HEK293 (cell line): ENCODE data around the gene CCDC175.

ENCODE experiments used
- CTCF ChIA-PET: fragments of 350-600 bp; formaldehyde crosslinking; extraction: SDS; loops from one replicate; lab custom pipeline; 2021; ENCODE audit warnings: antibody characterized with exemption; lab: Yijun Ruan, JAX
- POLR2A ChIA-PET: fragments of 300-600 bp; formaldehyde crosslinking; extraction: SDS; loops from one replicate; lab custom pipeline; 2020; ENCODE audit warnings: antibody characterized with exemption, inconsistent platforms; lab: Yijun Ruan, JAX
- H3K27ac ChIP-seq: fragments of 200-500 bp; sonication (Bioruptor generic); 2 replicates; pipeline ENCODE4 v1.5.1; 2014; ENCODE audit warnings: low read depth, low read length, control low read depth, inconsistent platforms; ENCODE audit errors: extremely low read depth
- H3K36me3 ChIP-seq, 2 experiments: fragments of 200-500 bp in 1 of 2; sonication (Bioruptor generic) in 1 of 2; 1 replicate in 1 of 2; 2 replicates in 1 of 2; pipeline ENCODE4 v1.5.1; 2014 to 2017; ENCODE audit warnings: inconsistent platforms in 2 of 2, low read length in 2 of 2; ENCODE audit not compliant: control insufficient read depth in 2 of 2, insufficient read depth in 1 of 2
- H3K4me1 ChIP-seq: fragments of 200-500 bp; sonication (Bioruptor generic); 2 replicates; pipeline ENCODE4 v1.5.1; 2014; ENCODE audit warnings: mild to moderate bottlenecking, low read length, inconsistent platforms; ENCODE audit not compliant: control insufficient read depth, insufficient read depth
- H3K4me3 ChIP-seq: 2 replicates; pipeline ENCODE4 v1.5.1; 2011; ENCODE audit warnings: low read depth, mild to moderate bottlenecking, control low read depth, low read length, moderate library complexity
- H3K9me3 ChIP-seq: fragments of 200-500 bp; sonication (Bioruptor generic); 2 replicates; pipeline ENCODE4 v1.5.1; 2014; ENCODE audit warnings: low read depth, low read length, inconsistent platforms; ENCODE audit not compliant: control insufficient read depth, insufficient read depth
- BCL6B ChIP-seq: fragments of 450-650 bp; formaldehyde crosslinking; IDR thresholded peaks from 2 replicates; pipeline ENCODE4 v1.5.1; 2017; ENCODE audit warnings: missing biosample characterization, missing genetic modification characterization
- IKZF3 ChIP-seq: fragments of 450-650 bp; IDR thresholded peaks from 2 replicates; pipeline ENCODE4 v1.5.0; 2018; ENCODE audit warnings: missing biosample characterization, mild to moderate bottlenecking, missing genetic modification characterization, moderate library complexity
- KLF1 ChIP-seq: fragments of 450-650 bp; formaldehyde crosslinking; IDR thresholded peaks from 2 replicates; pipeline ENCODE4 v1.5.1; 2016; ENCODE audit warnings: missing biosample characterization, missing genetic modification characterization
- PRDM10 ChIP-seq: fragments of 450-650 bp; formaldehyde crosslinking; IDR thresholded peaks from 2 replicates; pipeline ENCODE4 v1.5.1; 2016; ENCODE audit warnings: missing biosample characterization, missing genetic modification characterization
- RBAK ChIP-seq: fragments of 450-650 bp; formaldehyde crosslinking; IDR thresholded peaks from 2 replicates; pipeline ENCODE4 v1.5.1; 2016; ENCODE audit warnings: missing biosample characterization, missing genetic modification characterization
- SETDB1 ChIP-seq: IDR thresholded peaks from one replicate; pipeline ENCODE4 v1.6.1; 2017; ENCODE audit warnings: mild to moderate bottlenecking, low read length, moderate library complexity, mixed read lengths; ENCODE audit not compliant: insufficient read length
- ZFP3 ChIP-seq: fragments of 450-650 bp; formaldehyde crosslinking; IDR thresholded peaks from 2 replicates; pipeline ENCODE4 v1.5.1; 2016; ENCODE audit warnings: low read depth, missing biosample characterization, missing genetic modification characterization
- ZNF121 ChIP-seq: fragments of 450-650 bp; formaldehyde crosslinking; IDR thresholded peaks from 2 replicates; pipeline ENCODE4 v1.5.1; 2016; ENCODE audit warnings: missing biosample characterization, missing genetic modification characterization
- ZNF175 ChIP-seq: fragments of 450-650 bp; formaldehyde crosslinking; IDR thresholded peaks from 2 replicates; pipeline ENCODE4 v1.5.1; 2016; ENCODE audit warnings: missing biosample characterization, missing genetic modification characterization
- ZNF2 ChIP-seq: fragments of 450-650 bp; formaldehyde crosslinking; IDR thresholded peaks from 2 replicates; pipeline ENCODE4 v1.5.1; 2016; ENCODE audit warnings: missing biosample characterization, missing genetic modification characterization
- ZNF211 ChIP-seq: fragments of 450-650 bp; formaldehyde crosslinking; IDR thresholded peaks from 2 replicates; pipeline ENCODE4 v1.5.1; 2016; ENCODE audit warnings: low read depth, missing biosample characterization, missing genetic modification characterization
- ZNF23 ChIP-seq: fragments of 450-650 bp; formaldehyde crosslinking; IDR thresholded peaks from 2 replicates; pipeline ENCODE4 v1.5.1; 2016; ENCODE audit warnings: missing biosample characterization, missing genetic modification characterization, borderline replicate concordance
- ZNF280D ChIP-seq: fragments of 450-650 bp; formaldehyde crosslinking; IDR thresholded peaks from 2 replicates; pipeline ENCODE4 v1.5.1; 2016; ENCODE audit warnings: missing biosample characterization, missing genetic modification characterization
- ZNF341 ChIP-seq: fragments of 450-650 bp; formaldehyde crosslinking; IDR thresholded peaks from 2 replicates; pipeline ENCODE4; 2016; ENCODE audit warnings: low read depth, missing biosample characterization, missing genetic modification characterization
- ZNF366 ChIP-seq: fragments of 450-650 bp; formaldehyde crosslinking; conservative IDR thresholded peaks from 2 replicates; pipeline ENCODE4 v1.5.1; 2016; ENCODE audit warnings: missing biosample characterization, missing genetic modification characterization
- ZNF558 ChIP-seq: fragments of 450-650 bp; formaldehyde crosslinking; IDR thresholded peaks from 2 replicates; pipeline ENCODE4 v1.5.1; 2016; ENCODE audit warnings: missing biosample characterization, missing genetic modification characterization
- ZNF624 ChIP-seq: fragments of 450-650 bp; formaldehyde crosslinking; IDR thresholded peaks from 2 replicates; pipeline ENCODE4 v1.5.1; 2017; ENCODE audit warnings: missing biosample characterization, missing genetic modification characterization
- ZNF792 ChIP-seq: fragments of 450-650 bp; formaldehyde crosslinking; IDR thresholded peaks from 2 replicates; pipeline ENCODE4 v1.5.1; 2016; ENCODE audit warnings: missing biosample characterization, missing genetic modification characterization
- ZSCAN4 ChIP-seq: fragments of 450-650 bp; formaldehyde crosslinking; IDR thresholded peaks from 2 replicates; pipeline ENCODE4 v1.5.1; 2017; ENCODE audit warnings: missing biosample characterization, missing genetic modification characterization

Gene CCDC175

GRCh38 chr14:59483363-59483762 lies 93.2 kb downstream of the CCDC175 start:
- peak overlapping the region; percentile 84 for H3K4me3 ChIP-seq
- H3K27ac ChIP-seq, result peak overlapping the region; percentile 84; the same call in 1 of the 2 replicates
- H3K36me3 ChIP-seq, result peaks cover 13 to 28% of the 10 kb centered on the region in 2 experiments
- POLR2A ChIA-PET, result interaction anchor here (1.1 to 2.4 kb wide), 5 partner anchors 14 to 295 kb away, joined by 3 to 18 read pairs (median 4); partner anchors contain the start of genes DAAM1 and GPR135
- CTCF ChIA-PET, result interaction anchor here (1.0 to 1.9 kb wide), 5 partner anchors 20 to 702 kb away, joined by 3 to 7 read pairs (median 3); no protein-coding TSS in a partner anchor
- H3K9me3 ChIP-seq, result no peaks in the 10 kb centered on the region
- 0 out of 2 replicates have a peak, but pooled peaks cover 3% of the 10 kb centered on the region for H3K4me1 ChIP-seq
- TF ChIP-seq ZNF2 (tag by site-specific recombination) (no peak), ZNF792 (tag by site-specific recombination) (no peak), IKZF3 (tag by site-specific recombination) (0 out of 2 replicates have a peak, but pooled peaks have one; percentile 24), ZNF23 (tag by site-specific recombination) (no peak), ZNF341 (tag by site-specific recombination) (peak; percentile 99), ZNF280D (tag by site-specific recombination) (no peak), BCL6B (tag by site-specific recombination) (no peak), ZNF366 (tag by site-specific recombination) (no peak), ZNF175 (no peak), SETDB1 (no peak), ZNF211 (tag by site-specific recombination) (no peak), ZFP3 (no peak), PRDM10 (tag by site-specific recombination) (peak; percentile 50; the same call in 1 of the 2 replicates), ZNF121 (tag by site-specific recombination) (no peak), ZNF624 (tag by site-specific recombination) (no peak), RBAK (tag by site-specific recombination) (no peak), ZNF558 (no peak), ZSCAN4 (tag by site-specific recombination) (no peak), KLF1 (tag by site-specific recombination) (no peak)
